Endothelial cell of coronary artery (primary cell): ENCODE results near the gene CYP26C1. TPM values are rescaled to one million over a fixed set of nuclear protein-coding genes. Genes with fewer than 3 reads are reported as not detected.

Experiments
- total RNA-seq: library from RNA; depleted of rRNA; stranded (reverse); fragments of >200 nt; gene quantifications from 2 replicates; pipeline ENCODE4 v1.2.3, GENCODE V29; 2014

Gene CYP26C1, protein sequence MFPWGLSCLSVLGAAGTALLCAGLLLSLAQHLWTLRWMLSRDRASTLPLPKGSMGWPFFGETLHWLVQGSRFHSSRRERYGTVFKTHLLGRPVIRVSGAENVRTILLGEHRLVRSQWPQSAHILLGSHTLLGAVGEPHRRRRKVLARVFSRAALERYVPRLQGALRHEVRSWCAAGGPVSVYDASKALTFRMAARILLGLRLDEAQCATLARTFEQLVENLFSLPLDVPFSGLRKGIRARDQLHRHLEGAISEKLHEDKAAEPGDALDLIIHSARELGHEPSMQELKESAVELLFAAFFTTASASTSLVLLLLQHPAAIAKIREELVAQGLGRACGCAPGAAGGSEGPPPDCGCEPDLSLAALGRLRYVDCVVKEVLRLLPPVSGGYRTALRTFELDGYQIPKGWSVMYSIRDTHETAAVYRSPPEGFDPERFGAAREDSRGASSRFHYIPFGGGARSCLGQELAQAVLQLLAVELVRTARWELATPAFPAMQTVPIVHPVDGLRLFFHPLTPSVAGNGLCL
- total RNA-seq, result 0.47 and 0.63 TPM in 2 replicates

DNA sequence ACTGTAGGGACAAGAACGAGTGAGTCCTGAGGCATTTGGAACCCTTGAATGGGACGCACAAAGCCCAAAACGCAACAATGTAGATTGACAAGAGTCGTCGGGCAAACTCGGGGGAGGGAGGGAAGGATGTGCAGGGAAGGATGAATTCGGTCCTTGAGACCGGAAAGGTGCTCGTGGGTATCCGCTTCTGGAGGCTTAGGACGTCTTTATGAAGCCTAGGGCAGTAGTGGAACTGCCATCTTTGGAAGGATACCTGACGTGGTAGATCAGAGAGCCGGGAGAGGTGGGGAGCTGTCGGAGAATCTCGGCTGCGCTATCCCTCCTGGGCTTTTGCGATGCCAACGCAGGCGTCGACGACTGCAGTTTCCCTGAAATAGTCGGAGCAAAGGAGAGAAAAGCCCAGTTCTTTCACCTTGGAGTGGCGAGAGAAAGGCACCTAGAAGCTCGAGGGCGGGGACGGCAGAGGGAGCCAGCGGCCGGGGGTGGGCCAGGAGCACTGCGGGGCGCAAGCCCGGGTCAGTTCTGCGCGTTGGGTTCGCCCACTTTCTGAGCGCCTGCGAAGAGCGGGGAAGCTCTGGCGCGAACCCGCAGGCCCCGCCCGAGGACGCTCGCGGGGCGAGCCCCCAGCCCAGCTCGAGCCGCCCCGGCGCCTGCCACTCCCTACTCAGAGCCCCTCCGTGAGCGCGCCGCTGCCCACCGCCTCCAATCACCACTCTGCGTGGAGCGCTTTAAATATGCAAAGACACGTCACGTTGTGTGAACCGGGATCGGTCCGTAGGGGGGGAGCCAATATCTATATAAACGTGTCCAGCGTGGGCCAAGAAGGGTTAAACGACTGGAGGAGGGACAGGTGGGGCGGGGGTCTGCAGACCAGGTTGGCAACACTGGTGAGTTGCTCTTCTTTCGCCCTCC is at the start of gene CYP26C1:
Gene CYP26C1 (plus strand): TSS at position 824 of the 912 bp plus-strand sequence. CDS start 466 bp downstream, outside the sequence.

DNA sequence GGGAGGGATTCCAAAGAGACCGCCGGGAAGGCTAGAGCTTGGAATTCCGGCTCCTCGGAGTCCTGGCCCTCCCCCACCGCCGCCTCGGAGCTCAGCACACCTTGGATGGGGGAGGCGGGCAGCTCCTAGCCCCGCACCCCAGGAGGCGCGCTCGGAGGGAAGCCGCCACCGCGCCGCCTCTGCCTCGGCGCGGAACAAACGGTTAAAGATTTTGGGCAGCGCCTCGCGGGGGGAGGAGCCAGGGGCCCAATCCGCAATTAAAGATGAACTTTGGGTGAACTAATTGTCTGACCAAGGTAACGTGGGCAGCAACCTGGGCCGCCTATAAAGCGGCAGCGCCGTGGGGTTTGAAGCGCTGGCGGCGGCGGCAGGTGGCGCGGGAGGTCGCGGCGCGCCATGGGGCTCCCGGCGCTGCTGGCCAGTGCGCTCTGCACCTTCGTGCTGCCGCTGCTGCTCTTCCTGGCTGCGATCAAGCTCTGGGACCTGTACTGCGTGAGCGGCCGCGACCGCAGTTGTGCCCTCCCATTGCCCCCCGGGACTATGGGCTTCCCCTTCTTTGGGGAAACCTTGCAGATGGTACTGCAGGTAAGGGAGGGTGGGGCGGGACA is 13.0 kb downstream of the CYP26C1 start, which contains the start of gene CYP26A1:
Gene CYP26A1 (plus strand): TSS at position 355 of the 608 bp plus-strand sequence. CDS start 42 bp downstream, at position 397.

Other genes with a start within 250 kb of the CYP26C1 start
- gene EXOC6, start 212.3 kb upstream of the CYP26C1 start, total RNA-seq, result 144 and 152 TPM in 2 replicates
- gene CYP26A1, start 13.1 kb downstream of the CYP26C1 start, total RNA-seq, result 0.19 and 0.36 TPM in 2 replicates